GM12865 (cell line): Measurements from ENCODE around the gene BMP2K.

Experiments used
- DNase-seq: peaks from one replicate; pipeline ENCODE4 v3.0.0; 2010; ENCODE audit warnings: low read depth
- H3K4me3 ChIP-seq: 2 replicates; pipeline ENCODE4 v1.5.1; 2011; ENCODE audit warnings: mild to moderate bottlenecking, low read depth, low read length, control low read depth
- TF ChIP-seq, protein P1 (sequence below): IDR thresholded peaks from 2 replicates; pipeline ENCODE4 v1.5.1; 2011; ENCODE audit warnings: low read length, control low read depth, low read depth, inconsistent platforms; ENCODE audit not compliant: insufficient read depth; ENCODE audit errors: missing control alignments

BMP2K gene

DNA sequence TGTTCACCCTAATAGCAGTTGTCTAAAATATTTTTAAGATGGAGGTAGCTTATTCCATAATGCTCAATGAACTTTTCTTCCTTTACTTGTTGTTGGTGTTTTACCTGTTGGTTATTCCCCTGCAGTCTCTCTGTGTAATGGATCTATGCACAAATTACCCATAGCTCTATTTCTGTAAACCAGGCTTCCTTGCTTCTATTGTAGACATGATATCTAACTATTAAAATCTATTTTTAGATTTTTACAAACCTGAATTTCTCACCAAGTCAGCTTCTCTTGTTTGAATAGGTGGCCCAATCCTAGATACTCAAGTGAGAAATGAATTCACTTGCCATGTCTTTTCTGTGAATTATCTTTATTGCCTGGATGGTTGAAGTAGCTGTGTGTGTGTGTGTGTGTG is 24.8 kb downstream of the BMP2K start:
- no peak for DNase-seq
- no peak overlapping the region for H3K4me3 ChIP-seq
- TF ChIP-seq, protein P1, sequence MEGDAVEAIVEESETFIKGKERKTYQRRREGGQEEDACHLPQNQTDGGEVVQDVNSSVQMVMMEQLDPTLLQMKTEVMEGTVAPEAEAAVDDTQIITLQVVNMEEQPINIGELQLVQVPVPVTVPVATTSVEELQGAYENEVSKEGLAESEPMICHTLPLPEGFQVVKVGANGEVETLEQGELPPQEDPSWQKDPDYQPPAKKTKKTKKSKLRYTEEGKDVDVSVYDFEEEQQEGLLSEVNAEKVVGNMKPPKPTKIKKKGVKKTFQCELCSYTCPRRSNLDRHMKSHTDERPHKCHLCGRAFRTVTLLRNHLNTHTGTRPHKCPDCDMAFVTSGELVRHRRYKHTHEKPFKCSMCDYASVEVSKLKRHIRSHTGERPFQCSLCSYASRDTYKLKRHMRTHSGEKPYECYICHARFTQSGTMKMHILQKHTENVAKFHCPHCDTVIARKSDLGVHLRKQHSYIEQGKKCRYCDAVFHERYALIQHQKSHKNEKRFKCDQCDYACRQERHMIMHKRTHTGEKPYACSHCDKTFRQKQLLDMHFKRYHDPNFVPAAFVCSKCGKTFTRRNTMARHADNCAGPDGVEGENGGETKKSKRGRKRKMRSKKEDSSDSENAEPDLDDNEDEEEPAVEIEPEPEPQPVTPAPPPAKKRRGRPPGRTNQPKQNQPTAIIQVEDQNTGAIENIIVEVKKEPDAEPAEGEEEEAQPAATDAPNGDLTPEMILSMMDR, result no peak

DNA sequence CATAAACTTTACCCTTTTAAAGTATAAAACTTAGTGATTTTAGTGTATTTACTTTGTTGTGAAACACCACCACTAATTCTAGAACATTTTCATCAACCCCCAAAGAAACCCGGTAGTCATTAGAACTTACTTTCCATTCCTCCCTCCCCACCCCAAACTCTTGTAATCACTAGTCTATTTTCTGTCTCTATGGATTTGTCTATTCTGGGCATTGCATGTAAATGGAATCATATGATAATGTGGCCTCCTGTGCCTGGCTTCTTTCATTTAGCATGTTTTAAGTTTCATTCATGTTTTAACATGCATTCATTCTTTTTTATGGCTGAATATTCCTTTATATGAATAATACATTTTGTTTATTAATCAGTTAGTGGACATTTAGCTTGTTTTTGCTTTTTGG is 27.8 kb downstream of the BMP2K start:
- no peak for DNase-seq
- TF ChIP-seq, protein P1, result no peak

DNA sequence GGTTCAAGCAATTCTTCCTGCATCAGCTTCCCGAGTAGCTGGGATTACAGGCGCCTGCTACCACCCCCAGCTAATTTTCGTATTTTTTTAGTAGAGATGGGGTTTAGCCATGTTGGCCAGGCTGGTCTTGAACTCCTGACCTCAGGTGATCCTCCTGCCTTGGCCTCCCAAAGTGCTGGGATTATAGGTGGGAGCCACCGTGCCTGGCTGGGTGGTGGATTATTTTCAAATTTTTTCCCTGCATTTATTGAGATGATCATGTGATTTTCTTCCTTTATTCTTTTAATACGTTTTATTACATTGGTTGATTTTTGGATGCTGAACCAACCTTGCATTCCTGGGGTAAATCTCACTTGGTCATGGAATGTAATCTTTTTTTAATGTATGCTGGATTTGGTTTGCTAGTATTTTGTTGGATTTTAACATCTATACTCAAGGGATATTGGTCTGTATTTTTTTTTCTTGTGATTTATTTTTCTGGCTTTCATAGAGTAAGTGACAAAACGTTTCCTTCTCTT is 30.9 kb downstream of the BMP2K start:
- no peak for DNase-seq
- TF ChIP-seq, protein P1, result no peak
- H3K4me3 ChIP-seq, result no peak overlapping the region

More for the DNA sequence above, 27.8 kb downstream of the BMP2K start:
- no peak overlapping the region for H3K4me3 ChIP-seq

DNA sequence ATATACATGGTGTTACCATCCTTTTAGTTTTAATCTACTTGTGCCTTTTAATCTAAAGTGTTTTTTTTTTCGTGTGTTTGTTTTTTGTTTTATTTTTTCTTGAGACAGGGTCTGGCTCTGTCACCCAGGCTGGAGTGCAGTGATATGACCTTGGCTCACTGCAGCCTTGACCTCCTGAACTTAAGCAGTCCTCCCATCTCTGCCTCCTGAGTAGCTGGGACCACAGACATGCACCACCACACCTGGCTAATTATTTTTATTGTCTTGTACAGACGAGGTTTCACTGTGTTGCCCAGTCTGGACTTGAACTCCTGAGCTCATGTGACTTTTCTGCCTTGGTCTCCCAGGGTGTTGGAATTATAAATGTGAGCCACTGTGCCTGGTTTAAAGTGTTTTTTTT is 33.1 kb downstream of the BMP2K start:
- H3K4me3 ChIP-seq, result no peak overlapping the region
- TF ChIP-seq, protein P1, result no peak
- DNase-seq, result no peak

DNA sequence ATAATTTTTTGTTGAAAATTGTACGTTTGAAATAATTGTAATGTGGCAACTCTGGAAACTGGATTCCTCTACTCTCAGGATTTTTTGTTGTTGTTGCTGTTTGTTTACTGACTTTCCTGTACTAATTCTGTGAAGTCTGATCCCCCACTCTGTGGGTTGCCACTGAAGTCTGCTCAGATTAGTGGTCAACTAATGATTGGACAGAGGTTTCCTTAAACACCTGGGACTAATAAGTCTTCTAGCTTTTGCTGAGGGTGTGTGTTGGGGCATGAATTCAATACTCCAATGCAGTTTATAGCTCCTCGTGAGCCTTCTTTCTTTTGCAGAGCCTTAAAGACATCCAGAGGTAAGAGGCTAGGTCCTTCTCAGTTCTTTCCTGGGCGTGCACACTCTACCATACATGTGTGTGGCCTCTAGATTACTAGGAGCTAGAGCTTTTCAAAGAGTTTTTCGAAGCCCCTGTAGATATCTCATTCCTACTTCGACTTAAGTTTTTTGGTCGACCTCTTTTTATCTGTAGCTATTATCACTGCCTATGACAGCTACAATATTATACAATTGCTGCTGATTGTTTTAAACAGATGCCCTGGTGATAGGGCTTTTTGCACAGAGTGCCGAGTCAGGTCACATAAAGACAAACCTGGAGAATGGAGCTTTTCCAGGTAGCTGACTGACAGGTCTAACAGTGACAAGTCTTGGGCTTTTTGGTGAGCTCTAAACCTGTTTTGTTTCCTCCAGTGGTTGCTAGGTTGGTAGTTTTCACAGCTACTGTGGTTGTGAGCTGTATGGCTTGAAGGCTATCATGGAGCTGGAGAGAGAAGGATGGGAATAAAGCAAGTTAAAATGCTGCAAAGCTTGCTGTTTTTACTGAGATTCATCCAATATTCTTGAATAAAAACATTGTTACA is 34.0 kb downstream of the BMP2K start:
- no peak overlapping the region for H3K4me3 ChIP-seq
- DNase-seq, result no peak
- TF ChIP-seq, protein P1, result no peak

DNA sequence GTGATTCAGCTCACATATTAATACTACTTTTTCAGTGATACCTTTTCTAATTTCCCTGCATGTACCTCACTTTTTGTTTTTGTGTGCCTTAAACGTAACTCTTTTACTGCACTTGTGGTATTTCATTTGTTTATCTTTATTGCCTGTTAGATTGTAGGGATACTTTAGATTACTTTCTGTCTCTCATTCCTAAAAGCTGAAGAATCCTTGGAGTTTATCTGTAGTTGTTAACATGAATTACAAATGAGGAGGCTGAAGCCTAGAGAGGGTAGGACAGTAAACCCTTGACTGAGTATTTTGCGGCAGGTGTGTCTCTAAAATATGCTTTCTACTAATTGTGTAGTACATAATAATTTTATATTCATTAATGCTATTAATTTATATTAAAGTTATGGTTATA is 34.9 kb downstream of the BMP2K start:
- TF ChIP-seq, protein P1, result no peak
- no peak overlapping the region for H3K4me3 ChIP-seq
- DNase-seq, result no peak

DNA sequence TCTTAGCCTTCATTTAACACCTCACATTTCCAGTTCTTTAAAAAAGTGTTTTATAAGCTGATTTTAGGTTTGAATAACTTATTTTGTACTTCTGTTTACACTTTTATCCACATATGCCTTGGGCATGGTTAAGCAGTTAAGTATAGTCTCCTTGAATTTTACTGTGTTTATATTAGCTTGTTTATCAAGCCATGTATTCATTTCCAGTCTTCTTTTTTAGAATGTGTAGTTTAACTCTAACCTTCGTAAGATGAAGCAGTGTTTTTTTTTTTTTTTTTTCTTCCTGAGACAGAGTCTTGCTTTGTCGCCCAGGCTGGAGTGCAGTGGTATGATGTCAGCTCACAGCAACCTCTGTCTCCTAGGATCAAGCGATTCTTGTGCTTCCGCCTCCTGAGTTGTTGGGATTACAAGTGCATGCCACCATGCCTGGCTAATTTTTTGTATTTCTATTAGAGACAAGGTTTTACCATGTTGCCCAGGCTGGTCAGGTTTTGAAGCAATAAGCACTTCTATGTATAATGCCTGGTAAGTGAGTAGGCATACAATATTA is 42.5 kb downstream of the BMP2K start:
- DNase-seq, result no peak
- TF ChIP-seq, protein P1, result no peak

More for the DNA sequence above, 42.5 kb downstream of the BMP2K start:
- no peak overlapping the region for H3K4me3 ChIP-seq
